H1 (cell line): ENCODE results near the gene RASGEF1C. TPM values are rescaled to one million over a fixed set of nuclear protein-coding genes. Genes with fewer than 3 reads are reported as not detected.

ENCODE experiments used
- CTCF ChIA-PET: fragments of 300-600 bp; sonication (Branson Sonifier 250); formaldehyde crosslinking; loops from one replicate; lab custom pipeline; 2021; ENCODE audit not compliant: partially characterized antibody; lab: Charles Lee
- POLR2A ChIA-PET: fragments of 300-600 bp; sonication (Branson Sonifier 250); formaldehyde crosslinking; loops from one replicate; lab custom pipeline; 2021; ENCODE audit warnings: inconsistent platforms; ENCODE audit not compliant: partially characterized antibody; lab: Charles Lee
- DNase-seq, 2 experiments: peaks; one replicate each; pipeline versions ENCODE4 v3.0.0 to v3.0.0-alpha.2; 2010 to 2022; ENCODE audit warnings: low spot score in 2 of 2, low read depth in 1 of 2, mixed read lengths in 1 of 2
- FAIRE-seq: peaks from 2 replicates; lab custom pipeline; 2011; peaks lifted over from hg19 to GRCh38; lab: Jason Lieb, UNC
- H2AFZ ChIP-seq: 2 replicates; pipeline ENCODE4 v1.8.1; 2012; ENCODE audit warnings: low read length, inconsistent platforms
- H2AK5ac ChIP-seq: 2 replicates; pipeline ENCODE4 v1.6.1; 2013; ENCODE audit warnings: low read depth, low read length
- H2BK120ac ChIP-seq: replicated peaks from 2 replicates; pipeline ENCODE3; 2013; ENCODE audit warnings: low read depth, low read length, inconsistent platforms
- H2BK12ac ChIP-seq: 2 replicates; pipeline ENCODE4 v1.6.1; 2013; ENCODE audit warnings: low read depth, low read length
- H2BK15ac ChIP-seq: 2 replicates; pipeline ENCODE4 v1.6.1; 2013; ENCODE audit warnings: low read length
- H2BK20ac ChIP-seq: 2 replicates; pipeline ENCODE4 v1.6.1; 2013; ENCODE audit warnings: low read length
- H2BK5ac ChIP-seq: 2 replicates; pipeline ENCODE4 v1.6.1; 2013; ENCODE audit warnings: low read depth, low read length
- H3K14ac ChIP-seq: 2 replicates; pipeline ENCODE4 v1.6.1; 2013; ENCODE audit warnings: inconsistent platforms; ENCODE audit not compliant: insufficient read length
- H3K18ac ChIP-seq: 2 replicates; pipeline ENCODE4 v1.6.1; 2013; ENCODE audit warnings: low read length; ENCODE audit errors: extremely low read depth
- H3K23ac ChIP-seq: 2 replicates; pipeline ENCODE4 v1.6.1; 2013; ENCODE audit warnings: inconsistent platforms; ENCODE audit not compliant: insufficient read length
- H3K23me2 ChIP-seq: 2 replicates; pipeline ENCODE4 v1.6.1; 2013; ENCODE audit warnings: low read depth, low read length
- H3K27ac ChIP-seq: 2 replicates; pipeline ENCODE4 v1.6.1; 2011; ENCODE audit warnings: low read depth, low read length, inconsistent platforms
- H3K27me3 ChIP-seq, 4 experiments: replicated peaks in 1 of 4; 1 replicate in 1 of 4; 2 replicates in 3 of 4; pipeline versions ENCODE4 v1.6.1 to v1.8.1; 2011 to 2013; ENCODE audit warnings: low read length in 3 of 4, mild to moderate bottlenecking in 3 of 4, inconsistent platforms in 2 of 4, mixed read lengths in 2 of 4, moderate library complexity in 1 of 4; ENCODE audit not compliant: control insufficient read depth in 3 of 4, insufficient read depth in 3 of 4; ENCODE audit errors: extremely low read depth in 1 of 4
- H3K36me3 ChIP-seq, 4 experiments: 2 replicates each; pipeline versions ENCODE4 v1.6.1 to v1.8.1; 2011 to 2013; ENCODE audit warnings: mild to moderate bottlenecking in 4 of 4, low read length in 3 of 4, moderate library complexity in 2 of 4, control low read depth in 1 of 4, inconsistent platforms in 1 of 4; ENCODE audit not compliant: insufficient read depth in 4 of 4, control insufficient read depth in 2 of 4
- H3K4ac ChIP-seq: replicated peaks from 2 replicates; pipeline ENCODE3; 2013; ENCODE audit warnings: low read length, low read depth, mixed read lengths, inconsistent platforms; ENCODE audit not compliant: insufficient read length
- H3K4me1 ChIP-seq, 4 experiments: replicated peaks in 1 of 4; 1 replicate in 1 of 4; 2 replicates in 3 of 4; pipeline versions ENCODE4 v1.6.1 to v1.8.1; 2011 to 2013; ENCODE audit warnings: low read length in 3 of 4, inconsistent platforms in 2 of 4, mixed read lengths in 1 of 4; ENCODE audit not compliant: insufficient read depth in 4 of 4, control insufficient read depth in 3 of 4
- H3K4me2 ChIP-seq, 2 experiments: 2 replicates each; pipeline versions ENCODE4 v1.6.1 to v1.8.1; 2011 to 2013; ENCODE audit warnings: low read depth in 2 of 2, low read length in 2 of 2, control low read depth in 1 of 2, inconsistent platforms in 1 of 2, mild to moderate bottlenecking in 1 of 2; ENCODE audit not compliant: insufficient read depth in 1 of 2
- H3K4me3 ChIP-seq, 4 experiments: fragments of 200-600, 300-600 bp in 1 of 4; sonication (generic), shearing (Covaris generic), sonication (Bioruptor Twin) in 1 of 4; 2 replicates each; pipeline versions ENCODE4 v1.5.1 to v1.8.1; 2011 to 2016; ENCODE audit warnings: low read length in 4 of 4, low read depth in 3 of 4, control low read depth in 2 of 4, inconsistent platforms in 2 of 4, mild to moderate bottlenecking in 2 of 4, mixed read lengths in 1 of 4, moderate library complexity in 1 of 4; ENCODE audit not compliant: insufficient read depth in 2 of 4; ENCODE audit errors: extremely low read depth in 1 of 4
- H3K56ac ChIP-seq: replicated peaks from 2 replicates; pipeline ENCODE3; 2013; ENCODE audit warnings: low read depth, mild to moderate bottlenecking, mixed read lengths, low read length, inconsistent platforms; ENCODE audit not compliant: insufficient read length
- H3K79me1 ChIP-seq: 2 replicates; pipeline ENCODE4 v1.6.1; 2013; ENCODE audit warnings: low read depth, low read length, control low read depth
- H3K79me2 ChIP-seq, 2 experiments: 2 replicates each; pipeline versions ENCODE4 v1.6.1 to v1.8.1; 2012 to 2013; ENCODE audit warnings: low read length in 2 of 2, mild to moderate bottlenecking in 2 of 2, inconsistent platforms in 1 of 2; ENCODE audit not compliant: insufficient read depth in 2 of 2, control insufficient read depth in 1 of 2
- H3K9ac ChIP-seq, 4 experiments: replicated peaks in 1 of 4; 1 replicate in 1 of 4; 2 replicates in 3 of 4; pipeline versions ENCODE4 v1.6.1 to v1.8.1; 2011 to 2013; ENCODE audit warnings: low read depth in 3 of 4, low read length in 3 of 4, control low read depth in 2 of 4, mild to moderate bottlenecking in 2 of 4, moderate library complexity in 2 of 4, inconsistent platforms in 1 of 4; ENCODE audit errors: extremely low read depth in 1 of 4
- H3K9me3 ChIP-seq, 2 experiments: 2 replicates each; pipeline versions ENCODE4 v1.6.1 to v1.8.1; 2012 to 2013; ENCODE audit warnings: mild to moderate bottlenecking in 2 of 2, moderate library complexity in 2 of 2, control low read depth in 1 of 2, inconsistent platforms in 1 of 2, low read depth in 1 of 2, low read length in 1 of 2, mixed read lengths in 1 of 2; ENCODE audit not compliant: insufficient read depth in 2 of 2
- H4K20me1 ChIP-seq, 2 experiments: replicated peaks in 1 of 2; 2 replicates each; pipeline versions ENCODE3 to v1.8.1; 2011 to 2013; ENCODE audit warnings: inconsistent platforms in 2 of 2, low read length in 2 of 2, mild to moderate bottlenecking in 1 of 2; ENCODE audit not compliant: insufficient read depth in 2 of 2, control insufficient read depth in 1 of 2
- H4K5ac ChIP-seq: 2 replicates; pipeline ENCODE4 v1.6.1; 2013; ENCODE audit warnings: low read length, low read depth, mixed read lengths, inconsistent platforms; ENCODE audit not compliant: insufficient read length
- H4K8ac ChIP-seq: 2 replicates; pipeline ENCODE4 v1.8.0; 2013; ENCODE audit warnings: mild to moderate bottlenecking, moderate library complexity, low read length, inconsistent platforms; ENCODE audit not compliant: insufficient read depth; ENCODE audit errors: extremely low read depth
- H4K91ac ChIP-seq: replicated peaks from 2 replicates; pipeline ENCODE3; 2013; ENCODE audit warnings: low read length, mixed read lengths, inconsistent platforms; ENCODE audit not compliant: insufficient read length
- ATF2 ChIP-seq: IDR thresholded peaks from 2 replicates; pipeline ENCODE4 v1.6.1; 2012; ENCODE audit warnings: low read length, inconsistent platforms
- BRCA1 ChIP-seq: IDR thresholded peaks from 2 replicates; pipeline ENCODE4 v1.6.1; 2012; ENCODE audit warnings: low read depth, low read length, improper control_type of control experiment
- CBX8 ChIP-seq: fragments of 300-800, 300-1000 bp; sonication (generic); IDR thresholded peaks from 2 replicates; pipeline ENCODE4 v1.7.1; 2016; ENCODE audit warnings: low read depth, low read length, borderline replicate concordance
- SIN3A ChIP-seq, 2 experiments: IDR thresholded peaks in 1 of 2; conservative IDR thresholded peaks in 1 of 2; 2 replicates each; pipeline ENCODE4 v1.6.1; 2011 to 2012; ENCODE audit warnings: low read length in 2 of 2, improper control_type of control experiment in 1 of 2, low read depth in 1 of 2, mild to moderate bottlenecking in 1 of 2
- WGBS, 2 experiments: shearing (Covaris generic) in 1 of 2; methylation state at CpG; one replicate each; pipeline versions ENCODE4 v1.1.6 to v1.1.7; 2013 to 2015; ENCODE audit warnings: low lambda C conversion rate in 2 of 2, mixed read lengths in 2 of 2, inconsistent platforms in 1 of 2, low coverage in 1 of 2, missing lambda C conversion rate in 1 of 2; ENCODE audit not compliant: insufficient replicate concordance in 2 of 2, insufficient coverage in 1 of 2, insufficient read length in 1 of 2; ENCODE audit errors: extremely low coverage in 1 of 2, missing lambda C conversion rate in 1 of 2; 5-methylcytosine and 5-hydroxymethylcytosine counted together
- polyA plus RNA-seq, 7 experiments: library from polyadenylated mRNA; depleted of rRNA in 3 of 7; stranded (reverse) in 5 of 7; unstranded in 2 of 7; fragments of >200 nt in 5 of 7; fragments of 200-250 nt in 2 of 7; gene quantifications; 1 replicate in 5 of 7; 2 replicates in 1 of 7; 4 replicates in 1 of 7; pipeline versions ENCODE4 v1.2.1 to v1.2.3, GENCODE V29; 2011 to 2013; ENCODE audit warnings: missing spikeins in 2 of 7, mixed read lengths in 2 of 7
- total RNA-seq: library from RNA; stranded (reverse); fragmentation: NEBNext Ultra II Directional; extraction: Animal tissue kit (Norgen Biotek cat#: 25700); gene quantifications from 2 replicates; pipeline ENCODE4 v1.2.1, GENCODE V29; 2021
- TF ChIP-seq, protein P1 (sequence below): IDR thresholded peaks from 2 replicates; pipeline ENCODE4 v1.6.1; 2011; ENCODE audit warnings: low read depth, mild to moderate bottlenecking, low read length; ENCODE audit not compliant: insufficient read depth

Gene RASGEF1C
- total and polyA plus RNA-seq, 2 of the 8 experiments (the other 6 are each of a cell fraction or from before 2014, with no cell fraction given), result 0.26 to 0.61 TPM

- Histone ChIP-seq H3K4me3 (no peak overlapping the region), H3K23me2 (no peaks in the 10 kb centered on the region), H3K18ac (no peak overlapping the region; the same call in 1 of the 2 replicates), H3K79me2 (no peaks in the 10 kb centered on the region), H3K9me3 (peaks cover 5 to 13% of the 10 kb centered on the region in 2 experiments), H3K36me3 (peaks cover 0 to under 1% (median 0%) of the 10 kb centered on the region in 4 experiments; a peak in 1 of 8 replicates), H3K27me3 (peaks cover 2 to 14% (median 11%) of the 10 kb centered on the region in 4 experiments; a peak in 6 of 7 replicates), H3K79me1 (no peaks in the 10 kb centered on the region), H2BK12ac (no peak overlapping the region), H3K4ac (no peak overlapping the region), H2BK5ac (no peak overlapping the region), H3K56ac (no peak overlapping the region), H3K23ac (no peak overlapping the region), H3K27ac (no peak overlapping the region), H3K4me1 (peaks cover 1 to 10% (median 4%) of the 10 kb centered on the region in 4 experiments; a peak in 6 of 7 replicates), H2BK20ac (peak overlapping the region; percentile 68; the same call in 1 of the 2 replicates), H2BK120ac (no peak overlapping the region), H3K4me2 (no peak overlapping the region), H4K8ac (no peak overlapping the region; the same call in 1 of the 2 replicates), H2AK5ac (no peak overlapping the region), H2BK15ac (peak overlapping the region; percentile 85; the same call in 1 of the 2 replicates), H4K20me1 (no peaks in the 10 kb centered on the region), H3K9ac (no peak overlapping the region), H2AFZ (no peak overlapping the region), H4K5ac (no peak overlapping the region), H4K91ac (no peak overlapping the region), H3K14ac (no peak overlapping the region)
- ChIA-PET POLR2A (interaction anchor here (0.7 kb wide), 1 partner anchor 8 kb away, joined by 4 read pairs; no protein-coding TSS in a partner anchor), CTCF (interaction anchor here (1.2 to 1.4 kb wide), 2 partner anchors 13 to 14 kb away, joined by 3 to 10 read pairs; no protein-coding TSS in a partner anchor)
- WGBS, 2 experiments, result 92% methylated on average over 9 of the region's 9 CpGs; no CpG with 5 or more reads in 1 of the 2 experiments
- TF ChIP-seq SIN3A (conservative IDR thresholded peaks at IDR 0.05 in 1 of 2, IDR thresholded peaks at IDR 0.05 in 1 of 2; ENCODE audit: low read depth in 1 of 2, low read length in 2 of 2), result no peak
- TF ChIP-seq ATF2, result no peak
- TF ChIP-seq, protein P1, sequence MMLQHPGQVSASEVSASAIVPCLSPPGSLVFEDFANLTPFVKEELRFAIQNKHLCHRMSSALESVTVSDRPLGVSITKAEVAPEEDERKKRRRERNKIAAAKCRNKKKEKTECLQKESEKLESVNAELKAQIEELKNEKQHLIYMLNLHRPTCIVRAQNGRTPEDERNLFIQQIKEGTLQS, result no peak
- no peak for TF ChIP-seq CBX8
- TF ChIP-seq BRCA1, result no peak
- DNase-seq, result no peak
- no peak for FAIRE-seq
Measured at GRCh38 chr5:180077594-180078284, 131.3 kb downstream of the RASGEF1C start.
